Embryonic facial prominence (tissue), 1 donor: ENCODE data around the gene TM4SF20.
"Not testable (repeated sequence)": the region's sequence is repeated elsewhere in the genome, so short reads cannot be mapped to it uniquely, and the experiment has no call there.

Experiments
- DNase-seq: peaks from one replicate; pipeline ENCODE4 v3.0.0-alpha.2; 2016; ENCODE audit errors: extremely low spot score

Gene TM4SF20

DNA sequence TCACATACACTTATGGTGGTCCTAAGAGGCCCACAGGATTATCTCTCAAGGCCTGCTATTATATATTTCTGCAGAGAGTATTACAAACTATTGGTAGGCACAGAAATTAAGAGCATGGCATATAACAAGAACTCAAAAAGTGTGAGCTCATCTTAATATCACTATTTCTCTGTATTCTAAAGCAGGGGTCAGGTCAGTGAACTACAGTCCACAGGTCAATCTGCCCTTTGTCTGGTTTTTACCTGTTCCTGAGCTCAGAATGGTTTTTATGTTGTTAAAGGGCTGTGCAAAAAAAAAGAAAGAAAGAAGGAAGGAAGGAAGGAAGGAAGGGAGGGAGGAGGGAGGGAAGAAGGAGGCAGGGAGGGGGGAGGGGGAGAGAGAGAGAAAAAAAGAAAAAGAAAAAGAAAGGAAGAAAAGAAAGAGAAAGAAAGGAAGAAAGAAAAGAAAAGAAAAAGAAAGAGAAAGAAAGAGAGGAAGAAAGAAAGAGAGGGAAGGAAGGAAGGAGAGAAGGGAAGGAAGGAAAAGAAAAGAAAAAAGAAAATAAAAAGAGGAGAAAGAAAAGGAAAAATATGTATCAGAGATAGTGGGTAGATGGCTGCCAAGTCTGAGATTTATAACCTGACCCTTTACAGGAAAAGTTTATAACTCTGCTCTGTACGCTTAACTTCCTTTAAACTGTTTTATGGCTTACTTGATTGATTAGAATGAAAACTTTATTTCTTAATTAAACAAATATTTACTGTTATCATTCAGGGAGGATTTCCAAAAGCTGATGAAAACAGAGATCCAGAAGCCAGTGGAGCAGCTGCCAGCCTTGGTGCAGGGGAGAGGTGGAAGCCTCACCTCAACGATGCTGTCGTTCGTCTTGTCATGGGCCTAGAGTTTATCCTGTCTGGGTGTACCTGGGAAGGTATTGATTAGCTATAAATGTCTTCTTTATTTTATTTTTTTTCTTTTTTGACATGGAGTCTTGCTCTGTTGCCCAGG, 19.9 kb upstream of the TM4SF20 start:
- no peak for DNase-seq

DNA sequence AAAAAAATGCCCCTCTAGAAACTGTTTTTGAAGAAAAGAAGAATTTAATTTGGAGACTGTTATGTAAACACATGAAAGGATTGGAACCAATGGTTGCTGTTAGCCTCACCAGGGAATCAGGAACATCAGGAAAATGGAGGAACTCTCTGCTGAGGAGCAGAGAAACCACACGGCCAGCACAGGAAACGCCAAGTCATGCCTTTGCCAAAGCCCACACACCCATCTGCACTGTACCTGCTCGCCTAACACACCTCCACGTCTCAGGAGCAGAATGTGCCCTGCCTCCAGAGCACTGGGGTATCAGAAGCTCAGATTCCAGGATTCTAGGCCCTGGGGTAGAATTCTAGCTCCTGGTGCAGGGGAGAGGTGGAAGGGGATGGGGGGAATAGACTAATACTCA, 18.5 kb upstream of the TM4SF20 start:
- no peak for DNase-seq

DNA sequence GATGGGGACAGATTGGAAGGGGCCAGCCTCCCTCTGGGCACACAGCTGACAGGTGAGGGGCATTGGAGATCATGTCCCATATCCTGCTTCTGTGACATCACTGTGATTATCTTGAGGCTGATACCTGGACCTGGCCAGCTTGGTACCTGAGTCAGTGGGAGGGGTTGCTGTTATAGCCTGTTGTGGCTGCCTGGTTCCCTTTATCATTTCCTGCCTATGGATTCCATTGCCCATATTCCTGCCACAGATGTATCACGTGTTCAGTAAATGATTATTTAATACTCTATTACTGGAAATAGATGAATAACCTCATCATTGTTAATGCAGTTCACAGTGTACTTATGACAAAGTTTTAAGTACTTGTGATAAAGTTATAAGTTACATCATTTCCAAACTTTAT, 16.4 kb upstream of the TM4SF20 start:
- no peak for DNase-seq

DNA sequence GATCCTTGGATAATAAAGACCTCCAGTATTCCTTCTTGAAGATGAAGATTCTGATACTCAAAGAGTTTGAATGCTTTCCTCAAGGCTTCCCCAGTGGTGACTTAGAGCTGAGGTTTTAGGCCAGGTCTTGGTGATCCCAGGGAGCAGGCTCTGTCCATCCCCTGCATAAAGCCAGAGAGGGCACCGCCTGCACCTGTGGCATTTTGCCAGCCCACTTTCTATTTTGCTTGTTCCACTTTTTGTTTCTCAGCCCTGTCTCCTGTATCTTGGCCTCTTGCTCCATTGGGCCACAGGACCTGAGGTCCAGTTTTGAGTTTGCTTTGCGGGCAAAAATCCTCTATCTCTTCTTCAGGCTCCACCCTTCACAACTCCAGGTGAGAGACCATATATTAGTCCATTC, 15.3 kb upstream of the TM4SF20 start:
- DNase-seq = no peak

DNA sequence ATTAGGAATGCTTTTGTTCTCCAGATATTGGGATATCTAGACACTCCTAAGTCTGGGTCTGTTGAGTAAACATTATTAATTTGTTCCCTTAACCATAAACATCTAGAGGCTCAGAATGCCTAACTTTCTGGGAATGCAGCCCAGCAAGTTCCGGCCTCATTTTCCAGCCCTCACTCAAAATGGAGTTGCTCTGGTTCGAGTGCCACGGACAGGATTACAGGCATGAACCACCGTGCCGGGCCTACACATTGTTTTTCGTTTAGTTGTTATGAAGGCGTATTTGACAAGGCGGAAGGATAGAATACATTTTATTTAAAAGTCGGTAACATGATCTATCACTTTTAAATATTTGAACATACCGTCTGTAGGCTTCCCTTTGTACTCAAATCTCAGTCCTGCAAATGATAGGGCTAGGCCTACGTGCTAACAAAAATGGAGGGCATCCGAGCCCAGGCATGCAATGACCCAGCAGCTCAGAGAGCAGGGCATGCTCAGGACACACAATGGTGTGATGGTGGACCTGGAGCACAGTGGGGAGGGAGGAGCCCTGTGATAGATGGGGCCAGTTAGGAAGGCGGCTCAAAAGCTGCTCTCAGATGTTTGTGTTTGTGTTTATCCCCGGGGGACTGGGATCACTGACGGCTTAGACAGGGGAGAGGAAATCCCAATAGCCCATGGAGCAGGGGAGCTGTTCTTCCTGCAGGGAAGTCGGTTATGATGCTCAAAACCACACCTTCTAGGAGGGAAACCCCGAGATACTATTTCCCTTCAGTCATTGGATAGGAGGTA, 11.6 kb upstream of the TM4SF20 start:
- DNase-seq = no peak

DNA sequence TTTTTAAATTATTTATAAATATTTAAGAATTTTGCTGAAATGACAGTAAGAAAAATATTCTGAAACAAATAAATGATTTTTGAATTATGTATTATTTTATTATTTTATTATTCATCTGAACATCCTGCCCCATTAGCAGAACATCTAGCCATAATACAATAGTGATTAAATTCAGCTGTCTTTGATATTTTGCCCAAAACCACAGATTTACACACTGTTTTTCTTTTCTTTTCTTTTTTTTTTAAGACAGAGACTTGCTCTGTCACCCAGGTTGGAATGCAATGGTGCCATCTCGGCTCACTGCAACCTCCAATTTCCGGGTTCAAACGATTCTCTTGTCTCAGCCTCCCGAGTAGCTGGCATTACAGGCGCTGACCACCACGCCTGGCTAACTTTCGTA, 10.6 kb upstream of the TM4SF20 start:
- no peak for DNase-seq

DNA sequence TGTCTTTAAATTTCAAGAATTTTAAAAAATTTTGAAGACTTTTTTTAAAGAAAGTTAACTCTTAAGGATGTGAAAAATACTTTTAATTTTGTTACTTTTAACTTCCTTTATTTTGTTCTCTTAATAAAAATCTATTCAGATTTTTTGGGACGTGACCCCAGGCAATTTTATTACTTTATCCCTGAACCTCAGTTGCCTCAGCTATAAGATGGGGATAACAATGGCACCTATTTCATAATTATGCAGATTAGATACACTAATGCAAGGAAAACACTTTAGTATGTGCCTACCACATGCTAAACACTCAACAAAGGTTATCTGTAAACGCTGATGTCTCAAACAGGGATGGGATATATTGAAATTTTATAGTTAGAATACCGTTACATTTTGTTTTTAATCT, 10.1 kb upstream of the TM4SF20 start:
- no peak for DNase-seq

DNA sequence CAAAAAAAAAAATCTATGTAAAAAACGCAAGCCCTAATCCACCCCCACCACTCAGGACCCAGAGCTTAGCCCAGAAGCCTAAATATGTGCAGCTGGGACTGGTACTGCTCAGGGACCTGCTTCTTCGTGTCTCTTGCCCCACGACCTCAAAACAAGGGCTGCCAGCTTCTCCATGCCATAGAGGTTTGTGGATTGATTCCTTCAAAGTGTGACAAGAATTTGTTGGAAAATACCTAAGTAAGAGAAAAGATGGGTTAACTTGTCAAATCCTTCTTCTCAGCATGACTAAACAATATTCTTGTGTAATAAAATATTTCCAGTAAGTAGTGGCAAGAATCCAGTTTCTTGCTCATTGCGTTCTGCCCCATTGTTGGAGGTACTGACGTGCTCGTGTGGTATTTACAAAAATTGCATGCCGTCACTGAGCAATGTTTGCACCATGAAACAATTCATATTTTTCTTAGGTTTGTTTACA, 9.5 kb upstream of the TM4SF20 start:
- no peak for DNase-seq

DNA sequence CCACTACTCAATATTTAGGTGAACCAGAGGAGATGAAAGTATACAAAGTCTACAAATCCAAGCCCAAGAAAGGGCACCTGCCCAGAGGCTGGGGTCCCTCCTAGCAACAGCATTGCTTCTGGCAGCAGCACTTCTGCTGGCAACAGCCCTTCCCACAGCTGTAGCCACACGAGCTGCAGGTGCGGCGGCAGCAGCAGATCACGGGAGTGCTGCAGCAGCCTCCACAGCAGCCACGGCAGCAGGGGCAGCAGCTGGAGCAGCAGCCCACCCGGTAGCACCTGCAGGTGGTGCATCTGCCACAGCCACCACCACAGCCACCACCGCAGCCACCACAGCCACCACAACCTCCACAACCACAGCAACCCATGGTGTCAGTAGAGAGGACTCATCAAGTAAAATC, 8.5 kb upstream of the TM4SF20 start, which contains the start of gene SCYGR1:
Gene SCYGR1, minus strand, starts transcription at position 367 of the 400 bp plus-strand sequence. Its CDS starts 0 bp downstream, at position 367.
- not testable (repeated sequence) for DNase-seq

DNA sequence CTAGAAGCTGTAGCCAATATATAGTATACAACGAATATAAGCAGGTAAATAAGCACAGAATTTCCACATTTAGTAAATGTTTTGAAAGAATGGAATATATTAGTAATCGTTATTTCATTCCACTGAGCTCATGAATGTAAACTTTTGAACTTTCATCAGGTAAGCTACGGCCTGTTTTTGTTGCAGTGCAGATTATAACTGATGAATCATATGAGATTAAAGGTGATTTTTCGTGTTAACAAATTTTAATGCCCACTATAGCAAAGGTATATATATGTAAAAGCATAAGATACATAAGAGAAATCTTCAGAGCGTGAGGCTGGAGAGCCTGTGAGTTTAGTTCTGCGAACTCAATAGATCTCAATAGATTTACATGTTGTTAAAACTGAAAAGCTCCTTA, 7.5 kb upstream of the TM4SF20 start:
- DNase-seq = no peak

DNA sequence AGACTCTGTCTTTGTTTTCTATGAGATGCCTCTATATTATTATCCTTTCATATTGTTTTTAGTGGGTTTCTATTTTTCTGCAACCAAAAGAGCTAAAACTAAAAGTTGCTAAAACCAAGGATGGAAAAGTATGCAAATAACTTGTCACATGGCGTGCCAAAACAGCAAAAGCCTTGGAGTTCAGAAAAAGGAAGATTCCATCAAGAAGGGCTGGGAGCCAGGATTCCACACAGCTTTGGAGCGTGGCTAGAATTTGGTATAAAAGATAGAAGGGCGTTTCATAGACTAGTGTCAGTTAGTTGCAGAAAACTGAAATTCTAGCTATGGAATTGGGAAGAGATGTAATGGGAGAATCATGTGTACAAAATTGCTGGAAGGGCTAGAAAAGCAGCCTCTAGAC, 4.6 kb upstream of the TM4SF20 start:
- DNase-seq = no peak

DNA sequence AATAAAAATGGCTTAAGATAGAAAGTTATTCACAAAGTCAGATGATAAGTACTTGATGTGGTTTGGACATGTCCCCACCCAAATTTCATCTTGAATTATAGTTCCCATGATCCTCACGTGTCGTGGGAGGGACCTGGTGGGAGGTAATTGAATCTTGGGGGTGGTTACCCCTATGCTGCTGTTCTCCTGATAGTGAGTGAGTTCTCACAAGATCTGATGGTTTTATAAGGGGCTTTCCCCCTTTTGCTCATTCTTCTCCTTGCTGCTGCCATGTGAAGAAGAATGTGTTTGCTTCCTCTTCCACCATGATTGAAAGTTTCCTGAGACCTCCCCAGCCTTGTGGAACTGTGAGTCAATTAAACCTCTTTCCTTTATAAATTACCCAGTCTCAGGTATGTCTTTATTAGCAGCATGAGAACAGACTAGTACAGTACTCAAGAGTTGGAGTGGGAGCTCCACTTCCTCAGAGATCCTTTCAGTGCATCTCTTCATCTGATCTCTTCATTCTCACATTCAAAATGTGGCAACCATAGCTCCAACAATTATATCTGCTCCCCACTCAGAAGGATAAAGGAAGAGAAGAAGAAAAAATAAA, 3.2 kb upstream of the TM4SF20 start:
- not testable (repeated sequence) for DNase-seq

DNA sequence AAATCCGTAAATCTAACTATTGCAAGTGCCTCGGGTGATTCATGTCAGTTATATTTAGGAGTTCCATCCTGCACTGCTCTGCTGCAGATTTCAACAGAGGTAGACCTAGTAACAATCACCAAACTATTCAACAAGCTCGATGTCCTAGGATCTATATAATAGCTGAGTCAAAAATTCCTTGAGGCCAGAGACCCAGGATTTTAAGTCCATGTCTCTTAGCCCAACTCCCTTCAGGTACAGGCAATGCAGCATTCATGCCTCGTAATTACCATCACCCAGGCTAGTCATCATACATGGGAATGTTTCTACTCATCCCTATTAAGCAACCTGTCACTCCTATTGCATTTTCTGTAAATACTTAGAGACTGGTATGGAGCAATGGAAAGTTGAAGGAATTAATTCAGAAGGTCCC, 729 bp downstream of the TM4SF20 start:
- DNase-seq = no peak

DNA sequence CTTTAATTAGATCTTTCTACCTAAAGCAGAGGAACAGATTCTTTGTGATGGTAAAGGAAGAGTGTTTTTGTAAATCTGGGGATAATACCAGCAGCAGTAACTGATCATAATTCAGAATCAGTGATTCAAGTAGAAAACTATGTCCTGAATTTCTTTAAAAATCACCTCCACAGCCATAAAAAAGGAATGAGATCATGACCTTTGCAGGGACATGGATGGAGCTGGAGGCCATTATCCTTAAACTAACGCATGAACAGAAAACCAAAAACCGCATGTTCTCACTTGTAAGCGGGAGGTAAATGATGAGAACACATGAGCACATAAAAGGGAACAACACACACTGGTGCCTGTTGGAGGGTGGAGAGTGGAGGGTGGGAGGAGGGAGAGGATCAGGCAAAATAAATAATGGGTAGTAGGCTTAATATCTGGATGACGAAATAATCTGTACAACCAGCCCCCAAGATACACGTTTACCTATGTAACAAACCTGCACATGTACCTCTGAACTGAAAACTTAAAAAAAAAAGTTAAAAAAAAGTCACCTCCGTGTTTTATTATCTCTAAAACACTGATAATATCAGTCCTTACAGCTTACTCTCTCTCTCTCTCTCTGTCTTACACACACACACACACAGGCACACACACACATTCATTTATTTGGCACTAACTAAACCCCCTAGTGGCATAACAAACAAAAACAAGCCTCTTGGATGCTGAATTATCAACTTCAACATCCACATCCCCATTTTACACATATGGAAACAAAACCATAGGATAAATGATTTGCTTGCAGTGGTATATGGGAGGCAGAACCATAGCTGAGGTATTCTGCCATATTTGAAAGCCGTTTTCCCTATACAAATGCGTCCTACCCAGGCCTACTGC, 1.4 kb downstream of the TM4SF20 start:
- no peak for DNase-seq

DNA sequence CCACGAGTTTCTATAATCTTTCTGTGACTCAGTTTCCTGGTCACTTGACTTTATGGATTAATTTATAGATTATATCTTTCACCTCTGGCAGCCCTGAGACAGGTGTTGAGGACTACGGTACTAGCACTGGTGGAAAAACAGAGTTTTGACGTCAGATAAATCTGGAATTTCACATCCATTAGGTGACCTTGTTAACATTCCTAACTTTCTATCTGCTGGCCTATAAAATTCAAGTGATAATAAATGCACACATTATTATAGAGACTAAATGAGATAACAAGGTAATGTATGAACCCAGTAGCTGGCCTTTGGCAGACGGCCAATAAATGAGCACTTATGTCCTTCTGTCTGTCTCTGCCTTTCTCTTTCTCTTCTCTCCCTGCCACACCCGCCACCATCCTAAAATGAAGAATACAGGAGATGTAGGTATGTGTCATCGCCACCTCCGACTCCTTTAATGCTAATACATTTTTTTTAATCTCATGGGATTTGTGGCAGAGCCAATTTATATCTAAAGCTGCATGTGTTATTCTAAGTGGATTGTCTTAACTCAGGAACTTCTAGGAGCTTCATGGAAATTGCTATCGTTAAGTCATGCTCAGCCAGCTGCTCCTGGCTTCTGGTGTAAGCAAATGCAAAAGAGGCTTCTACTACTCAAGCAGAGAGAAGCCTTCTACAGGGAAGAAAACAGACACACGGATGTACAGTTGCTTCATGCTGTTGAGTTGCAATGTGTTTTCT, 2.3 kb downstream of the TM4SF20 start:
- DNase-seq = no peak

DNA sequence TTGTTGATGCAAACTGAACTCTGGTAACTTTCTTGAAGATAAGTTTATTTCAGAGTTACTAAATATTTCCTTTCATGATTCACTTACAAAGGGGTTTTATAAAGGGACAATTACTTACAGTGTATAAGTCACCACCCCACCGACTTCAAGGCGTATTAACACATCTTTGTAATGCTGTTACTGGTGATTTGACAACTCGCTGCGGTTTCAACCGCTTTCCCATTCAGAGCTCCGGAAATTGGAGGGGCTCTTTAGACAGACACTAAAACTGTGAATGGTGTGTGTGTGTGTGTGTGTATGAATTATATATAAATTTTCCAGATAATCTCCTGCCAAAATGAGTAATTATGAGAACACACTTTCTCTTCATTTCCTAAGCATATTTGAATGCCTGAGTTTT, 4.9 kb downstream of the TM4SF20 start:
- no peak for DNase-seq

DNA sequence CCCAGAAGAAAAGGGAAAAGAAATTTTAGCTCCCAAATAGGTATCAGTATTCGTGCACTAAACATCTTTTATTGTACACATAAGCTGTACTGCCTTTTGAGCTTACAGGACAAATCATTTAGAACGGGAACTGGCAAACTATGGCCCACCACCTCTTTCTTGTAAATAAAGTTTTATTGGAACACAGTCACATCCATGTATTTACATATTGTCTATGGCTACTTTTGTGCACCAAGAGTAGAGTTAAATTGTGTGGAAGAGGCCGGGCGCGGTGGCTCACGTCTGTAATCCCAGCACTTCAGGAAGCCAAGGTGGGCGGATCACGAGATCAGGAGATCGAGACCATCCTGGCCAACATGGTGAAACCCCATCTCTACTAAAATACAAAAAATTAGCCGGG, 5.7 kb downstream of the TM4SF20 start:
- DNase-seq = no peak

DNA sequence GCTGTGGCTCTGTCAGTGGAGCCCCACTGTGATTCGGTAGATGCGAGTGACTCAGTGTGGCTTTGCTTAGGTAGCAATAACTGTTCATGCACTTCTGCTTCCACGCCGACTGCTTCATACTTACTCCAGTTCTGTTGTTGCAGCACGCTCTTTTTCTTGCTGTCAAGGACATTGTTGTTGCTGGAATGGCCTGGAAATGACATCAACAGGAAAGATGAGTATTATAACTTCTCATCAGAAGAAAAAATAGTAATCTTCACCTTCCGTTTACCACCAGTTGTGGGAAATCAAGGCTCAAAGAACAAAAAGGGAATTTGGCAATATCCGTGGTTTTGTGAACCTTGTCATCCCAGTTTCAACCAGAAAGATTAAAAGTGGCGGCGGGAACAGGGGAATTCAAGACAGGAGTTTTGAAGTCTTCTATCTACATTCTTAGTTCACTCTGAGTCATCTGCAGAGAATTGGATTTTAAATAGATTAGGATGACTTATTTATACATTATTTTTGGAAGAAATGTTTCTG, 8.3 kb downstream of the TM4SF20 start:
- no peak for DNase-seq

DNA sequence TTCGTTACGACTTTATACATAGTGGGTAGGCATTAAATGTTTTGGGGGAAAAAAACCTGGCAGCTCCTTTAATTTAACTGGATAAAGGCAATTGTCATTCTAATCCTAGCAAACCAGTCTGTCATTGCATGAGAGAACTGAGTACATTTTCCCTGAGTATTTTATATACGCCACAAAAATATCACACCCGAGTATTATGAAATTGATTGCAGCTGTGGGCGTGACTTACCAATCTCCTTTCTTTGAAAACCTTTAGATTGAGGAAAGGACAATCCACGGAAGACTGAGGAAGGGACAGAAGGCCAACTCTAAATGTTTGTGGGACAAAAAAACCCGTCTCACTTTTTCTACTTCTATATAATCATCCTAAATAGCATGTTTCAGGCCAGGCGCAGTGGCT, 9.0 kb downstream of the TM4SF20 start:
- DNase-seq = no peak

DNA sequence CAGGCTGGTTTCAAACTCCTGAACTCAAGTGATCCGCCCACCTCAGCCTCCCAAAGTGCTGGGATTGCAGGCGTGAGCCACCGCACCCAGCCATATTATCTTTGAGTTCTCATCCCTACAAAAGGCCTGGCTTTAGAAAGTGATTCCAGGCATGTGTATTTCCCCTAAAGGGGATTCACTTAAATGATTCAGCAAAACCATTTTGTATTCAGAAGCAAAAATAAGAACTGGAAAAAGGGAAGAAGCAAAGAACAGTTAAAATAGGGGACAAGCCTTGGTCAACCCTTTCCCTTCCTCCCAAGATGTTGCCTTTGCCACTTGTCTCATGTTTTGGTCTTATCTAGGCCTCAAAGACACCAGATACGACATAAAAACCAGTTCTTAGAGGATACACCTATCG, 10.5 kb downstream of the TM4SF20 start:
- no peak for DNase-seq
